Measurements from ENCODE around the gene SEC22A.

GRCh38 chr3:123321806-123322205 is 120.1 kb downstream of the SEC22A start:
- 0 out of 2 replicates have a peak, but pooled peaks have one; percentile 0 for TF ChIP-seq CTCF (IDR thresholded peaks at IDR 0.05; ENCODE audit: low read length)
- no peak for TF ChIP-seq EZH2 (IDR thresholded peaks at IDR 0.05; ENCODE audit: borderline replicate concordance, low read length)
